K562 (cell line): ENCODE data around the gene RPAP2. TPM values are rescaled to one million over a fixed set of nuclear protein-coding genes. Genes with fewer than 3 reads are reported as not detected.

ENCODE experiments used
- ATAC-seq: fragments of 200-7000 bp; cut with Tn5 transposase; 3 replicates; pipeline ENCODE4 v1.9.1; 2020; ENCODE audit warnings: moderate library complexity
- BruUV-seq: library from RNA; stranded (reverse); fragments of 400-500 nt; replicated peaks from 2 replicates; lab custom pipeline; 2021; lab: Mats Ljungman, UMichigan
- CTCF ChIA-PET: fragments of 300-600 bp; formaldehyde crosslinking; extraction: SDS; loops from one replicate; lab custom pipeline; 2021; ENCODE audit warnings: low intra/inter-chr PET ratio; lab: Yijun Ruan, JAX
- POLR2A ChIA-PET: fragments of 300-600, 350-650 bp; sonication (Branson Sonifier 250); formaldehyde crosslinking; extraction: SDS; loops from one replicate; lab custom pipeline; 2021; ENCODE audit warnings: antibody characterized with exemption, inconsistent platforms; lab: Yijun Ruan, JAX
- DNase-seq, 4 experiments: peaks; one replicate each; pipeline versions ENCODE4 v3.0.0 to v3.0.0-alpha.2; 2011 to 2018; ENCODE audit warnings: low spot score in 3 of 4, mixed read lengths in 3 of 4; ENCODE audit errors: extremely low read depth in 1 of 4
- FAIRE-seq: peaks from 2 replicates; lab custom pipeline; 2011; peaks lifted over from hg19 to GRCh38; lab: Jason Lieb, UNC
- H2AFZ ChIP-seq: 2 replicates; pipeline ENCODE4 v1.6.0; 2011; ENCODE audit warnings: low read depth, low read length, control low read depth, inconsistent platforms
- H3K27ac ChIP-seq: fragments of 200-600 bp; 3 replicates; pipeline ENCODE4 v1.8.0; 2011; ENCODE audit warnings: low read depth, mild to moderate bottlenecking, control low read depth, inconsistent platforms, low read length, moderate library complexity, mixed read lengths; ENCODE audit errors: extremely low read depth
- H3K27me3 ChIP-seq, 2 experiments: fragments of 300-600 bp in 1 of 2; 2 replicates in 1 of 2; 3 replicates in 1 of 2; pipeline versions ENCODE4 v1.6.0 to v1.8.0; 2011; ENCODE audit warnings: inconsistent platforms in 2 of 2, low read length in 2 of 2, mild to moderate bottlenecking in 1 of 2, mixed read lengths in 1 of 2, moderate library complexity in 1 of 2; ENCODE audit not compliant: control insufficient read depth in 2 of 2, insufficient read depth in 2 of 2
- H3K36me3 ChIP-seq: fragments of 300-600 bp; 3 replicates; pipeline ENCODE4 v1.8.0; 2011; ENCODE audit warnings: mild to moderate bottlenecking, low read length, inconsistent platforms; ENCODE audit not compliant: control insufficient read depth, insufficient read depth
- H3K4me1 ChIP-seq, 2 experiments: fragments of 200-600 bp in 1 of 2; replicated peaks in 1 of 2; 2 replicates in 1 of 2; 3 replicates in 1 of 2; pipeline versions ENCODE4 v1.5.1 to v1.8.0; 2011; ENCODE audit warnings: inconsistent platforms in 2 of 2, low read length in 2 of 2, mild to moderate bottlenecking in 1 of 2, mixed read lengths in 1 of 2, moderate library complexity in 1 of 2; ENCODE audit not compliant: control insufficient read depth in 2 of 2, insufficient read depth in 2 of 2
- H3K4me2 ChIP-seq: 2 replicates; pipeline ENCODE4 v1.6.1; 2011; ENCODE audit warnings: low read length, control low read depth, inconsistent platforms, mixed read lengths; ENCODE audit not compliant: insufficient read depth
- H3K4me3 ChIP-seq: fragments of 200-600 bp; sonication (generic), shearing (Covaris generic); 2 replicates; pipeline ENCODE4 v1.5.1; 2016; ENCODE audit warnings: control low read depth, inconsistent platforms
- H3K79me2 ChIP-seq: fragments of 200-600 bp; 3 replicates; pipeline ENCODE4 v1.8.0; 2011; ENCODE audit warnings: low read length, inconsistent platforms; ENCODE audit not compliant: control insufficient read depth, insufficient read depth
- H3K9ac ChIP-seq, 2 experiments: 2 replicates each; pipeline versions ENCODE4 v1.6.0 to v1.6.1; 2011; ENCODE audit warnings: low read depth in 2 of 2, low read length in 2 of 2, control low read depth in 1 of 2, inconsistent platforms in 1 of 2, mild to moderate bottlenecking in 1 of 2, mixed read lengths in 1 of 2; ENCODE audit not compliant: insufficient read depth in 1 of 2
- H3K9me1 ChIP-seq: one replicate; pipeline ENCODE4 v1.6.0; 2011; ENCODE audit warnings: inconsistent platforms, mild to moderate bottlenecking, low read length, moderate library complexity; ENCODE audit not compliant: control insufficient read depth, insufficient read depth
- H3K9me3 ChIP-seq: replicated peaks from 2 replicates; pipeline ENCODE4 v1.5.1; 2011; ENCODE audit warnings: low read depth, low read length, inconsistent platforms; ENCODE audit not compliant: control insufficient read depth, insufficient read depth
- H4K20me1 ChIP-seq: replicated peaks from 2 replicates; pipeline ENCODE4 v1.6.1; 2011; ENCODE audit warnings: low read length, inconsistent platforms, mixed read lengths; ENCODE audit not compliant: control insufficient read depth, insufficient read depth
- SRSF7 ChIP-seq: fragments of 200-400 bp; formaldehyde crosslinking; optimal IDR thresholded peaks from 2 replicates; pipeline ENCODE3; 2017; ENCODE audit warnings: mild to moderate bottlenecking, low read depth, low read length
- ZFP36 ChIP-seq: fragments of 150-350 bp; IDR thresholded peaks from 2 replicates; pipeline ENCODE4 v1.6.1; 2018; ENCODE audit warnings: low read length, low read depth; ENCODE audit not compliant: partially characterized antibody
- ZSCAN29 ChIP-seq: fragments of 450-650 bp; IDR thresholded peaks from 2 replicates; pipeline ENCODE4 v1.6.1; 2017
- WGBS: fragments of 100-300 bp; shearing (Covaris generic); methylation state at CpG from one replicate; pipeline ENCODE4 v1.1.6; 2016; ENCODE audit warnings: low coverage, mixed read lengths; ENCODE audit not compliant: insufficient coverage; ENCODE audit errors: missing lambda C conversion rate; 5-methylcytosine and 5-hydroxymethylcytosine counted together
- in situ Hi-C: fragments of 300-500 bp; cut with MboI; formaldehyde crosslinking; loops from 4 replicates; pipeline ENCODE4 v1.15.0; 2018; ENCODE audit warnings: inconsistent platforms, mixed read lengths
- intact Hi-C: fragments of 100-400 bp; cut with micrococcal nuclease; formaldehyde crosslinking; loops from 2 replicates; pipeline ENCODE4 v1.14.2; 2022
- polyA plus RNA-seq, 8 experiments: library from polyadenylated mRNA; depleted of rRNA in 4 of 8; stranded (reverse) in 5 of 8; unstranded in 3 of 8; fragments of >200 nt; fragmentation: Nextera tagmentation in 2 of 8; fragmentation: Illumina TruSeq in 1 of 8; extraction: Ambion mirVana in 2 of 8; extraction: Trizol in 1 of 8; gene quantifications; 2 replicates each; pipeline versions ENCODE4 v1.2.1 to v1.2.3, GENCODE V29; 2011 to 2014; ENCODE audit warnings: inconsistent platforms in 1 of 8, missing spikeins in 1 of 8
- total RNA-seq, 7 experiments: library from RNA; depleted of rRNA in 6 of 7; stranded (reverse); fragments of >200 nt in 6 of 7; fragmentation: Illumina TruSeq in 2 of 7; extraction: Trizol in 2 of 7; gene quantifications; 2 replicates each; pipeline versions ENCODE4 v1.2.1 to v1.2.3, GENCODE V29; 2011 to 2021; ENCODE audit warnings: low replicate concordance in 1 of 7
- TF ChIP-seq, protein P1 (sequence below): fragments of 450-650 bp; IDR thresholded peaks from 2 replicates; pipeline ENCODE4 v1.6.1; 2018; ENCODE audit not compliant: partially characterized antibody

The RPAP2 gene
- total and polyA plus RNA-seq, 9 of the 15 experiments (the other 6 are each of a cell fraction or from before 2014, with no cell fraction given) = 6.2 to 41.7 (median 28.7) TPM

DNA sequence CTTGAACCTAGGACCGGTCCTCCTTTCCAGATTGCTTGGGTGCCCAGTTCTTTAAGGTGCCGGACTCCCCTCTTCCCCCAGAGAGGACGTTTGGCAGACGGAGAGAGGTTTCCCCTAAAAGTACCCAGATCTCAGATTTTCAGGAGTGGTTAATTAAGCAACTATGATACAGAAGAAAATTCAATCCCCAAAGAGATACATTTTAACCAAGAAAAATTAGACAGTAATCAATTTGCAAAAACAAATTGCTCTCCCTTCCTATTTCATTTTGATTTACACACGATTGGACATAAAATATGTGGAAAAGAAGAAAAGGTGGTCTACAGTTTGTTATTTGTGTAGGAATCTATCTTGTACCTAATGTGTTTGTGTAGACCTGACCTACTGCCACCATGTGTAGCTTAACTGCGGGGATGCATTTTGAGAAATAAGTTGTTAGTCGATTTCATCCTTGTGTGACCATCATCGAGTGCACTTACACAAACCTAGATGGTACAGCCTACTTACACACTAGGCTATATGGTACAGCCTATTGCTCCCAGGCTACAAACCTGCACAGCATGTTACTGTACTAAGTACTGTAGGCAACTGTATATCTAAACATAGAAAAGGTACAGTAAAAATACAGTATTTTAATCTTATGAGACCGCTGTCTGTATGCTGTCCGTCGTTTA lies 755 bp downstream of the RPAP2 start:
- intact Hi-C loops = loop anchor here (10.0 kb wide), 2 partner anchors 775 to 895 kb away; partner anchors contain the start of gene HFM1
- peak; percentile 42 for FAIRE-seq

More for the DNA sequence above, 755 bp downstream of the RPAP2 start:
- Histone ChIP-seq H3K9ac (peak overlapping the region; percentile 86 to 99), H3K9me1 (no peaks in the 10 kb centered on the region), H3K27me3 (no peaks in the 10 kb centered on the region), H3K4me1 (peaks cover 3 to 5% of the 10 kb centered on the region in 2 experiments; a peak in 3 of 5 replicates), H3K36me3 (peaks cover 46% of the 10 kb centered on the region), H3K4me3 (peak overlapping the region; percentile 85), H3K9me3 (no peaks in the 10 kb centered on the region), H3K4me2 (peak overlapping the region; percentile 94), H2AFZ (peak overlapping the region; percentile 99), H4K20me1 (no peaks in the 10 kb centered on the region), H3K27ac (peak overlapping the region; percentile 96), H3K79me2 (peaks cover 35% of the 10 kb centered on the region)
- peak in 1 of 4 experiments; percentile 20 for DNase-seq
- in situ Hi-C loops = no loop called here
- ChIA-PET POLR2A (interaction anchor here (0.6 to 1.5 kb wide), 8 partner anchors 9 to 895 kb away, joined by 3 to 5 read pairs (median 4); partner anchors contain the start of gene HFM1), CTCF (no interaction called here)
- TF ChIP-seq, protein P1, sequence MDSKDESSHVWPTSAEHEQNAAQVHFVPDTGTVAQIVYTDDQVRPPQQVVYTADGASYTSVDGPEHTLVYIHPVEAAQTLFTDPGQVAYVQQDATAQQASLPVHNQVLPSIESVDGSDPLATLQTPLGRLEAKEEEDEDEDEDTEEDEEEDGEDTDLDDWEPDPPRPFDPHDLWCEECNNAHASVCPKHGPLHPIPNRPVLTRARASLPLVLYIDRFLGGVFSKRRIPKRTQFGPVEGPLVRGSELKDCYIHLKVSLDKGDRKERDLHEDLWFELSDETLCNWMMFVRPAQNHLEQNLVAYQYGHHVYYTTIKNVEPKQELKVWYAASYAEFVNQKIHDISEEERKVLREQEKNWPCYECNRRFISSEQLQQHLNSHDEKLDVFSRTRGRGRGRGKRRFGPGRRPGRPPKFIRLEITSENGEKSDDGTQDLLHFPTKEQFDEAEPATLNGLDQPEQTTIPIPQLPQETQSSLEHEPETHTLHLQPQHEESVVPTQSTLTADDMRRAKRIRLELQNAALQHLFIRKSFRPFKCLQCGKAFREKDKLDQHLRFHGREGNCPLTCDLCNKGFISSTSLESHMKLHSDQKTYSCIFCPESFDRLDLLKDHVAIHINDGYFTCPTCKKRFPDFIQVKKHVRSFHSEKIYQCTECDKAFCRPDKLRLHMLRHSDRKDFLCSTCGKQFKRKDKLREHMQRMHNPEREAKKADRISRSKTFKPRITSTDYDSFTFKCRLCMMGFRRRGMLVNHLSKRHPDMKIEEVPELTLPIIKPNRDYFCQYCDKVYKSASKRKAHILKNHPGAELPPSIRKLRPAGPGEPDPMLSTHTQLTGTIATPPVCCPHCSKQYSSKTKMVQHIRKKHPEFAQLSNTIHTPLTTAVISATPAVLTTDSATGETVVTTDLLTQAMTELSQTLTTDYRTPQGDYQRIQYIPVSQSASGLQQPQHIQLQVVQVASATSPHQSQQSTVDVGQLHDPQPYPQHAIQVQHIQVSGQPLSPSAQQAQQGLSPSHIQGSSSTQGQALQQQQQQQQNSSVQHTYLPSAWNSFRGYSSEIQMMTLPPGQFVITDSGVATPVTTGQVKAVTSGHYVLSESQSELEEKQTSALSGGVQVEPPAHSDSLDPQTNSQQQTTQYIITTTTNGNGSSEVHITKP = peak; percentile 88
- TF ChIP-seq ZSCAN29 (peak; percentile 80; the same call in 1 of the 2 replicates), ZFP36 (no peak), SRSF7 (no peak)
- peak; percentile 4 for ATAC-seq
- BruUV-seq = TSS peak; percentile 62
- WGBS = 12% methylated on average over 11 of the region's 11 CpGs
